ENCODE results near the gene IGDCC3. TPM values are rescaled to one million over a fixed set of nuclear protein-coding genes. Genes with fewer than 3 reads are reported as not detected.

The IGDCC3 gene
- total and polyA plus RNA-seq, 2 donors (not counting 3 experiments of a cell fraction or from before 2014, with no cell fraction given), result 0.03 TPM; not detected in 1

DNA sequence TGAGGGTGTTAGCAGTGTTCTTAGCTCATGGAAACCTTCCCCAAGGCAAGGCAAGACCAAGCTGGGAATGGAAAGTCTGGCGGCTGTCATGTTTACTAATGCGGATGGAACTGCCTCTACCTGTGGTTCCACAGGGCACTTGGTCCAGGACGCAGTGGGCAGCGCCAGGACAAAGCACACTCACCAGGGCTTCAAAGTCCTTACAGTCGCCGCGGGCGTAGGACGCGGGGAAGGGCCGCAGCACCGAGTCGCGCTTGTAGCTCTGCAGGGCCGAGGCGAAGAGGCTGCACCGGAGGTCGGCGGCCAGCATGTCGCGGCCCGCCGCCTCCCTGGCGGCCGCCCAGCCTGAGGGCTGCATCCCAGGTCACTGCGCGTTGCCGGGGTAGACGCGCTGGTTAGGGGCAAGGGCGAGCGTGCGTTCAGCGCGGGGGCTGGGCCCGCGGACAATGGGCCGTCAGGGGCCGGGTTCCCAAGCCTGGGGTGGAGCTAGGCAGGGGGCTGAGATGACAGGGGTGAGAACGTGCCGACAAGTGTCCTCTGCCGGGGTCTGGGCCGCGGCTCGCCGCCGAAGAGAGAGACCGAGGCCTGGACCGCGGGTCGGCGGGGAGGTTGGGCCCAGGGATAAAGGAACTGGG is 91.6 kb downstream of the IGDCC3 start:
- Histone ChIP-seq H2AFZ (ENCODE audit: low read depth, low read length) (peak overlapping the region; percentile 90), H3K9ac (replicated peaks; ENCODE audit: extremely low read depth, insufficient read depth, low read length) (peak overlapping the region; percentile 73), H3K4me3 (replicated peaks in 1 of 3; ENCODE audit: insufficient read depth in 1 of 3, low read depth in 1 of 3, low read length in 3 of 3) (peak overlapping the region; percentile 65 to 75 (median 67)), H3K79me2 (ENCODE audit: control insufficient read depth, insufficient read depth, low read length) (no peaks in the 10 kb centered on the region), H3K4me1 (ENCODE audit: control insufficient read depth, extremely low read depth, insufficient read depth, low read length) (peaks cover 16% of the 10 kb centered on the region), H3K4me2 (ENCODE audit: insufficient read depth, low read length) (peak overlapping the region; percentile 49), H3K9me3 (replicated peaks; ENCODE audit: control insufficient read depth, insufficient read depth, low read length) (no peaks in the 10 kb centered on the region), H3K27ac (ENCODE audit: insufficient read depth, low read depth, low read length) (peak overlapping the region; percentile 40), H3K27me3 (ENCODE audit: control insufficient read depth in 2 of 2, insufficient read depth in 2 of 2, low read length in 2 of 2) (peaks cover 2% of the 10 kb centered on the region in 2 experiments), H4K20me1 (replicated peaks; ENCODE audit: control insufficient read depth, extremely low read depth, insufficient read depth, low read length) (no peaks in the 10 kb centered on the region), H3K36me3 (ENCODE audit: control insufficient read depth in 2 of 2, extremely low read depth in 1 of 2, insufficient read depth in 2 of 2, low read length in 2 of 2) (no peaks in the 10 kb centered on the region), H3K9me1 (replicated peaks; ENCODE audit: control insufficient read depth, extremely low read depth, insufficient read depth, low read length) (no peaks in the 10 kb centered on the region)
- BruUV-seq (replicated peaks), result no TSS peak
- ChIA-PET POLR2A (interaction anchor here (0.7 to 2.3 kb wide), 6 partner anchors 11 to 101 kb away, joined by 3 to 19 read pairs (median 4); partner anchors contain the start of genes CLPX and RNU5B-1), CTCF (interaction anchor here (0.6 to 3.2 kb wide), 9 partner anchors 11 to 101 kb away, joined by 3 to 23 read pairs (median 4); partner anchors contain the start of genes CLPX and RNU5B-1)
- FAIRE-seq, result peak; percentile 35
- TF ChIP-seq MYC (IDR thresholded peaks at IDR 0.05; ENCODE audit: low read depth, low read length) (no peak), GATA2 (IDR thresholded peaks at IDR 0.05; ENCODE audit: insufficient read depth, insufficient read length, low read depth, low read length) (no peak), POLR2A (IDR thresholded peaks at IDR 0.05; ENCODE audit: low read depth, low read length) (no peak), POLR2AphosphoS5 (IDR thresholded peaks at IDR 0.05; ENCODE audit: insufficient read depth, low read depth, low read length) (no peak), FOS (IDR thresholded peaks at IDR 0.05; ENCODE audit: borderline replicate concordance, insufficient read depth, low read length) (no peak), MAX (IDR thresholded peaks at IDR 0.05; ENCODE audit: insufficient read depth, insufficient read length) (no peak), EZH2 (IDR thresholded peaks at IDR 0.05; ENCODE audit: borderline replicate concordance, low read depth, low read length, severe bottlenecking) (no peak), JUN (IDR thresholded peaks at IDR 0.05; ENCODE audit: borderline replicate concordance, insufficient read depth, insufficient read length, low read depth) (no peak)
- TF ChIP-seq, protein P1, sequence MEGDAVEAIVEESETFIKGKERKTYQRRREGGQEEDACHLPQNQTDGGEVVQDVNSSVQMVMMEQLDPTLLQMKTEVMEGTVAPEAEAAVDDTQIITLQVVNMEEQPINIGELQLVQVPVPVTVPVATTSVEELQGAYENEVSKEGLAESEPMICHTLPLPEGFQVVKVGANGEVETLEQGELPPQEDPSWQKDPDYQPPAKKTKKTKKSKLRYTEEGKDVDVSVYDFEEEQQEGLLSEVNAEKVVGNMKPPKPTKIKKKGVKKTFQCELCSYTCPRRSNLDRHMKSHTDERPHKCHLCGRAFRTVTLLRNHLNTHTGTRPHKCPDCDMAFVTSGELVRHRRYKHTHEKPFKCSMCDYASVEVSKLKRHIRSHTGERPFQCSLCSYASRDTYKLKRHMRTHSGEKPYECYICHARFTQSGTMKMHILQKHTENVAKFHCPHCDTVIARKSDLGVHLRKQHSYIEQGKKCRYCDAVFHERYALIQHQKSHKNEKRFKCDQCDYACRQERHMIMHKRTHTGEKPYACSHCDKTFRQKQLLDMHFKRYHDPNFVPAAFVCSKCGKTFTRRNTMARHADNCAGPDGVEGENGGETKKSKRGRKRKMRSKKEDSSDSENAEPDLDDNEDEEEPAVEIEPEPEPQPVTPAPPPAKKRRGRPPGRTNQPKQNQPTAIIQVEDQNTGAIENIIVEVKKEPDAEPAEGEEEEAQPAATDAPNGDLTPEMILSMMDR (IDR thresholded peaks at IDR 0.05; ENCODE audit: extremely low read depth in 1 of 2, insufficient read depth in 1 of 2, low read depth in 1 of 2, low read length in 2 of 2), result no peak
- peak; percentile 50 for DNase-seq (ENCODE audit: low read depth, low spot score)
- intact Hi-C loops (cut with micrococcal nuclease) (no loop called here), dilution Hi-C loops (cut with MboI; ENCODE audit: extremely low pct_ligation_motif_present, low sequenced_read_pairs) (no loop called here)
